GM18909 (cell line): ENCODE measurements around the gene METAP1.
"Not testable (repeated sequence)": the region's sequence is repeated elsewhere in the genome, so short reads cannot be mapped to it uniquely, and the experiment has no call there.

Experiments used
- ATAC-seq: cut with Tn5 transposase; IDR thresholded peaks from one replicate; pipeline ENCODE4 v1.9.1; 2021; ENCODE audit warnings: mild to moderate bottlenecking; ENCODE audit not compliant: unreplicated experiment, poor library complexity

Gene METAP1

DNA sequence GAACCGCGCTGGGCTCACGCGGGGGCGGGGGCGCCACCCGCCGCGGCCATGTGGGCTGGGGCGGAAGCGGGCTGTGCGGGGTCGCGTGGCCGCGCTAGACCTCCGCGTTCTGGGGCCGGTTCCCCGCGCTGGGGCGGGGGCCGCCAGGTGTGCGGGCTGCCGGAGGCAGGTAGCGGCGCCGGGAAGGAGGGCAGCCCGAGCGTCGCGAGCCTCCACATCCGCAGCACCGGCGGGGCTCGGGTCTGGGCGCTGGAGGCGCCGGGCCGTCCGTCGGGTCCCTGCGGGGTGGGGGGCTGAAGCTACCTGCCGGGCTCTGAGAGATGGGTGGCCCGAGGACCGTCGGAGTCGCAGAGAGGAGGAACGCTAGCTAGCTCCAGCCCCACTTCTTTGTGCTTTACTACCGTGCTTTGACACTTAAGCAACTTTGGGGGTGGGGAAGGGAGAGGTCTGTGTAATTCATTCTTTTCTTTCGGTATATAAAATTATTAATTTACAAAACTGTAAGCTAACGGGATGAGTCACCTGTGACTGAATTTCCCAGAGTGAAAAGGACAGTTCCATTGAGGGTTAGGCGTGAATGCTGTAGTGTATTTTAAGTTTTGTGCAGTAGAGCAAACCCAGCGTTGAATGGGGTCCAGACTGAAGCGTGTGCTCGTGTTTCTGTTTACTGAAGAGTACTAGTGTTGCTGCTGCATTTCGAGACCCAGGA lies 689 bp downstream of the METAP1 start:
- ATAC-seq = peak; percentile 24

DNA sequence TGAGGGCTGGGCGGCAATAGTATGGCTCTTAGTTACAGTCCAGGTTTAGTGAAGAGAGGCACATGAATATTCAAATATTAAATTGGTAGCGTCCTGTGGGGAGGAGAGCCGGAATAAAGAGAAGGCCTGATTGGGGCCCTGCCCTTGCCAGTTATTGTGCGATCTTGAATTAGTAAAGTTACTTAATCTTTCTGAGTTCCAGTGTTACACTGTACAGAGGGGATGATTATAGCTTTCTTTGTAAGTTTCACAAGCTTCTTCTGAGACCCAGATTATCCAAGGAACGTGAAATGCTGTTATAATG lies 1.2 kb downstream of the METAP1 start:
- ATAC-seq = no peak

GRCh38 chr4:98997166-98997565 lies 1.6 kb downstream of the METAP1 start:
- ATAC-seq = no peak

- ATAC-seq = no peak
These were observed 3.0 kb downstream of the METAP1 start for GRCh38 chr4:98998551-98998950.

DNA sequence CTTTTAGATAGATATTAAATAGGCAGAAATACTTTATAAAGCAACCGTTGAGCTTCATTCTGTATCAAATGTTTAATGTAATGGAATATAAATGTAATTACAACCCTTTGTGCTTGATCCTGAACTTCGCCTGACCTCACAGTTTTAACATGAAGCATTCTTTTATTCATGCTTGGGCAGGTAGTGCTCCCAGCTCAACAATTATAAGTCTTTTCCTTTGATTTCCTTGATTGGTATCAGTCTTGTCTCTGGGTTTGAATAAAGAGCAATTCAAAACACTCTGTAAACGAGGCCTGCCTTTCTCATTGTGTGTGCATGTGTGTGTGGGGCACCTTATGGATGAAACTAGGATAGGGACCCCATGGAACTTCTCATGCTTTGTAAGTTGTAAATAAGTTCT lies 6.8 kb downstream of the METAP1 start:
- no peak for ATAC-seq

- no peak for ATAC-seq
These were observed 12.5 kb downstream of the METAP1 start for GRCh38 chr4:99008051-99008450.

DNA sequence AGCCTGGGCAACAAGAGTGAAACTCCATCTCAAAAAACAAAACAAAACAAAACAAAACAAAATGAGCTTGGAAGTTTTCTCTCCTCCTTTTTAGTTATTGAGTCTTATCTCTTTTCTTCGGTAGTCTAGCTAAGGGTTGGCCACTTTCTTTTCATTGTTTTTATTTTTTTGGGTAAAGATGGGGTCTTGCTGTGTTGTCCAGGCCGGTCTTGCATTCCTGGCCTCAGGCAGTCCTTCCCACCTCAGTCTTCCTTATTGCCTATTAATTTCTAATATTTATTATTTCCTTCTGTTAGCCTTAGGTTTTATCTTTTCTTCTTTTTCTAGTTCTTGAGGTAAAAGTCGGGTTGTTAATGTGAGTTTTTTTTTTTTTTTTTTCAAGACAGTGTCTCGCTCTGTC lies 16.4 kb downstream of the METAP1 start:
- ATAC-seq = no peak

GRCh38 chr4:99013402-99013843 lies 17.9 kb downstream of the METAP1 start:
- no peak for ATAC-seq

- ATAC-seq = no peak
These were observed 18.5 kb downstream of the METAP1 start for GRCh38 chr4:99013884-99014523.

GRCh38 chr4:99021386-99021785 lies 25.9 kb downstream of the METAP1 start:
- no peak for ATAC-seq

GRCh38 chr4:99022566-99022965 lies 27.0 kb downstream of the METAP1 start:
- ATAC-seq = no peak

DNA sequence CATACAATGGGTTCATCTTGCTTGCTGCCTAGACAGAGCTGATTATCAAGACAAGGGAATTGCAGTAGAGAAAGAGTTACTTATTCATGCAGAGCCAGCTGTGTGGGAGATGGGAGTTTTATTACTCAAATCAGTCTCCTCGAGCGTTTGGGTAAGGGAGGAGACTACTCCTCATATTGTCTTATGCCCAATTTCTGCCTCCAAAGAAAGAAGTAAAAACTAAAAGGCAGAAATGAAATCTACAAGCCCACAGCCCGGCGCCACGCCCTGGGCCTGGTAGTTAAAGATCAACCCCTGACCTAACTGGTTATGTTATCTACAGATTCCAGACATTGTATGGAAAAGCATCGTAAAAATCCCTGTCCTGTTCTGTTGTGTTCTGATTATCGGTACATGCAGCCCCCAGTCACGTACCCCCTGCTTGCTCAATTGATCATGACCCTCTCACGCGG lies 28.3 kb downstream of the METAP1 start:
- not testable (repeated sequence) for ATAC-seq

- no peak for ATAC-seq
These were observed 29.2 kb downstream of the METAP1 start for GRCh38 chr4:99024481-99025275.

DNA sequence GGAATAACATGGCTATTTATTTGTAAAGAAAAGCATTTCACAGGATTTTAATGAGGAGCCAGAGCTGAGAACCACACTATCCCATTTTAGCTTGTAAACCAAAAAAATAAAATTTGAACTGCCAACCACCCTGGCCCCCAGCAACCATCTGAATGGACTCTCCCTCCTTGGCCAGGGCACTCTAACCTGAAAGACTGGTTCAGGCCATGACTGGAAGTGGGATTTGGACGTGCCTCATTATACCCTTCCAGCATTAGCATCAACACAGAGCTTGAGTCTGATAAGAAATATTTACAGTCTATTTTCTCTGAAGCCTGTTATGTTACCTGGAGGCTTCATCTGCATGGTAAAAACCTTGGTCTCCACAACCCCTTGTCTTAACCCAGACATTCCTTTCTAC lies 30.0 kb downstream of the METAP1 start:
- no peak for ATAC-seq

GRCh38 chr4:99027304-99027703 lies 31.8 kb downstream of the METAP1 start:
- no peak for ATAC-seq

GRCh38 chr4:99028187-99028586 lies 32.7 kb downstream of the METAP1 start:
- ATAC-seq = peak; percentile 64

- peak; percentile 55 for ATAC-seq
These were observed 33.7 kb downstream of the METAP1 start for GRCh38 chr4:99029018-99029735.

GRCh38 chr4:99029852-99030251 lies 34.3 kb downstream of the METAP1 start:
- no peak for ATAC-seq

DNA sequence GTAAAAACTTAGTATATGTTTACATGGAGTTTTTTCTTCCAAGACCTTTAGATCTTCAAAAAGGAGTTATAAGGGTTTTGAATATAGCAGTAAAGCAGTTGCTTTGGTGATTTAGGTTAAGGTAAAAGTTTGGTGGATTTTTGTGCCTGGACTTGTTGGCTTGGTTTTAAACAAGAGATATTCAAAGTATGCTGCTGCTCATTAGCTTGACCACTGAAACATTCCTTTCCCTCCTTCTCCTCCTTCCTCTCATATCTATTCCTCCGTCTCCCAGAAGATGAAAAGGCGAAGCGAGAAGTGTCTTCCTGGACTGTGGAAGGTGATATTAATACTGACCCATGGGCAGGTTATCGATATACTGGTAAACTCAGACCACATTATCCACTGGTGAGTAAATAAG lies 38.4 kb downstream of the METAP1 start:
- ATAC-seq = no peak

DNA sequence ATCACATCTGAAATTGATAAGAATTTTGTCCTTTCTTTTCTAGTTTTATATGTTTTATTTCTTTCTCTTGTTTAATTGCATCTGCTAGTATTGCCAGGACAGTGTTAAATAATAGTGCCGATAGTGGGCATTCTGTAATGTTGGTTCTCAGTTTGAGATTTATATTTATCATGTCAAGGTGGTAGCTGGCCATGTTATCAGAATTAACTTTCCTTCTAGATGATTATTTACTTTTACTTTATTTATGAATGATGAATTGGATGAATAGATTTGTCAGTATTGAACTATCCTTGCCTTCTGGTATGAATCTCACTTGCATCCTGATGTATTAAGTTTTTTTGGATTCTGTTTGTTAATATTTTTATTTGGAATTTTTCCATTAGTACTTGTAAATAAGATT lies 42.7 kb downstream of the METAP1 start:
- ATAC-seq = no peak

DNA sequence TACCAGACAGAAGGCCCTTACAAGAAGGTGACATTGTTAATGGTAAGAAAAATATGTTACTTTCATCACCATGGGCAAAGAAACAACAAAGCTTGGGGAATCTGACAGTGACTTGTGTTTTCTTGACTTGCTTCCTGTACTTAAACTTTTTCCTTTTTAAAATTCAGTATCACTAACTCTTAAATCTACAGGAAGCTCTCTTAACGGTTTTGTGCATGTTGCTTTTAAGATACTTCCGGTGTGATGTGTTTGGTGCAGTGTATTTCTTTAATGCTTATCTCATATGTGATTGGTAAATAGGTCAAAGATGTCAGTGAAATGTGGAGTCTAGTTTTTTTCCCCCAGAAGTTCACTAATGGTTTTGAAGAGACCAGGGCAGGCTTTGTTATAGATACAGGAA lies 47.8 kb downstream of the METAP1 start:
- ATAC-seq = no peak
